ENCODE data around the gene JAML. TPM values are rescaled to one million over a fixed set of nuclear protein-coding genes. Genes with fewer than 3 reads are reported as not detected.

JAML gene
- total and polyA plus RNA-seq, 2 of the 13 experiments (the other 11 are each of a cell fraction or from before 2014, with no cell fraction given): 2.0 to 3.3 TPM

DNA sequence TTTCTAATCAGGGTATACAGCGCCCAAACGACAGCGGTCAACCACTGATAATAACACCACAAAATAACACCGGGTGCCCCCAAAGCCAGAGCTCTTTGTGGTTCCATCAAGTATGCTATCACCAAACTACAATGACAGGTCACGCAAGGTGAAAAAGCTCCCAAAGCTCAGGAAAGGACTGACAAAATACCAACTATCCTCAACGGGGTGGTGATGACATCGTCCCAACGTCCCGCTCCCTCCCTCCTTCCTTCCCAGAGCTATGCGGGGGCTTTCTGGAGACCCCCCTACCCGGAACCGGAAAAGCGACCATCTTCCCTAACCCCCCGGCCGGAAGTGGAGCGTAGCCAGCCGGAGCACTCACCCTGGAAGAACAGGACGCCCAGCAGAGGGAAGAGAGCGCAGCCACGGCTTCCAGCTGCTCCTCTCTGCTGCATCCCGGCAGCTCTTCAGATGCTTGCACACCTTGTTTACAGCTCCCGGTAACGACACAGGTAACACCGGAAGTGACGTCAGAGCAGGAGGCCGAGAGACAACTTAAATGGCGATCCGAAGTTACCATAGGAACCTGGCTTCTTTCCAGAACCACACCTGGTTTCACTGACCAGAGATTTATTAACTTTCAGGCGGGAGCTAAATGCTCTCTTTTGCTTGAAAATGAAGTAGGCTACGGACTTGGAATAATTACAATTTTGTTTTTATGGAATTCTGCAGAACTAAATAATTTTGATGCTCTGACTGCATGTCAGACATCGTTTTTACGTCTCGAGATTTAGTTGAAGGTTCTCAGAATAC is 27.2 kb upstream of the JAML start, which contains the start of gene MPZL3 (continued):
- TF ChIP-seq ZBTB4 (CRISPR knock-in tag; IDR thresholded peaks at IDR 0.05; ENCODE audit: borderline replicate concordance): 0 out of 2 replicates have a peak, but pooled peaks have one; percentile 60

DNA sequence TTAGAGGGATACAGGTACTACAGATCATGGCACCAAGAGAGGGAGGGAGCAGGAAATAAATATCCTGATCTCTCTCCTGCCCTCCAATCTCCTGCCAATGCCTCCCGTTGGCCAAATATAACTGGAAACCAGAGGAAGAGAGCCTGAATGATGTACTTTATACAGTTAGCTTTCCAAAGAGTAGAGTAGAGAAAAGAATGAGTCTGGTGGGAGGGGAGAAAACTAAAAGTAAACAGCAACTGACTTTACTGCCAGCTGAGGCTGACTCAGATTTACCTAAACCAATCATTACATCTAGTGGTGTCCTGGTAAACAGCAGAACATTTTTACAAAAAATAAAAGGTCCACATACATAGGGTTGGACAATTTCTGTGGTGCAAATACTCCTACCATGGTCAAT is 22.2 kb upstream of the JAML start:
- Histone ChIP-seq H3K9me3 (ENCODE audit: low read length) (no peaks in the 10 kb centered on the region), H3K9ac (ENCODE audit: insufficient read depth, low read depth, low read length) (0 out of 2 replicates have a peak overlapping the region, but pooled peaks have one; percentile 27), H3K79me2 (ENCODE audit: insufficient read depth, low read length) (peaks cover 5% of the 10 kb centered on the region), H3K27me3 (ENCODE audit: control insufficient read depth in 1 of 2, insufficient read depth in 2 of 2, low read length in 2 of 2) (no peaks in the 10 kb centered on the region; a peak in 1 of 5 replicates), H3K36me3 (replicated peaks in 1 of 2; ENCODE audit: control insufficient read depth in 1 of 2, insufficient read depth in 2 of 2, low read length in 2 of 2) (no peaks in the 10 kb centered on the region), H3K27ac (ENCODE audit: extremely low read length, insufficient read depth, low read length) (no peak overlapping the region), H2AFZ (ENCODE audit: low read length) (no peak overlapping the region), H3K4me2 (ENCODE audit: low read depth, low read length) (peak overlapping the region; percentile 41), H3K4me1 (ENCODE audit: insufficient read depth, low read length) (peaks cover 49% of the 10 kb centered on the region), H3K4me3 (replicated peaks in 1 of 3; ENCODE audit: insufficient read depth in 1 of 3, low read depth in 2 of 3, low read length in 3 of 3) (no peak overlapping the region), H4K20me1 (ENCODE audit: insufficient read depth, low read length) (no peaks in the 10 kb centered on the region)
- ChIA-PET CTCF (ENCODE audit: low intra/inter-chr PET ratio, low total read pairs) (no interaction called here), POLR2A (interaction anchor here (1.0 to 1.5 kb wide), 2 partner anchors 35 to 48 kb away, joined by 5 read pairs; no protein-coding TSS in a partner anchor)
- no TSS peak for BruUV-seq (replicated peaks)
- in situ Hi-C loops (cut with HindIII; ENCODE audit: extremely low pct_ligation_motif_present, low pct_unique_long_range_greater_than_20kb) (no loop called here), intact Hi-C loops (cut with micrococcal nuclease; ENCODE audit: unreplicated experiment) (loop anchor here (2.0 kb wide), 1 partner anchor 50 kb away; no protein-coding TSS in a partner anchor)
- ATAC-seq (peak; percentile 73), FAIRE-seq (no peak), DNase-seq (ENCODE audit: low spot score) (peak; percentile 60)
- 20% methylated on average over 1 of the region's 1 CpG for WGBS (ENCODE audit: low lambda C conversion rate)
- TF ChIP-seq MTA3 (CRISPR knock-in tag; IDR thresholded peaks at IDR 0.05) (no peak), FOXA1 (IDR thresholded peaks at IDR 0.05) (no peak), FOXA1 (CRISPR knock-in tag; IDR thresholded peaks at IDR 0.05) (peak; percentile 71), FOXK1 (CRISPR knock-in tag; IDR thresholded peaks at IDR 0.05; ENCODE audit: borderline replicate concordance, low read depth) (peak; percentile 28; the same call in 1 of the 2 replicates), MAFF (IDR thresholded peaks at IDR 0.05; ENCODE audit: low read depth, low read length) (no peak), FOXP4 (CRISPR knock-in tag; IDR thresholded peaks at IDR 0.05) (peak; percentile 36; the same call in 1 of the 2 replicates), STAG1 (CRISPR knock-in tag; IDR thresholded peaks at IDR 0.05) (peak; percentile 16), FOSL2 (CRISPR knock-in tag; IDR thresholded peaks at IDR 0.05) (peak; percentile 57), FOXP1 (IDR thresholded peaks at IDR 0.05) (no peak), FOXP1 (CRISPR knock-in tag; IDR thresholded peaks at IDR 0.05) (peak; percentile 62), ZNF816 (CRISPR knock-in tag; IDR thresholded peaks at IDR 0.05; ENCODE audit: borderline replicate concordance) (no peak), KAT8 (CRISPR knock-in tag; IDR thresholded peaks at IDR 0.05) (0 out of 2 replicates have a peak, but pooled peaks have one; percentile 29), SP5 (CRISPR knock-in tag; IDR thresholded peaks at IDR 0.05; ENCODE audit: borderline replicate concordance, low read depth) (0 out of 2 replicates have a peak, but pooled peaks have one; percentile 31), POLR2A (IDR thresholded peaks at IDR 0.05; ENCODE audit: insufficient read depth in 1 of 2, low read depth in 2 of 2, low read length in 2 of 2) (no peak), MTF1 (CRISPR knock-in tag; IDR thresholded peaks at IDR 0.05) (no peak), DMTF1 (CRISPR knock-in tag; IDR thresholded peaks at IDR 0.05) (no peak)
